Cardiac septum (tissue), 1 donor: Measurements from ENCODE around the gene SUGCT. TPM values are rescaled to one million over a fixed set of nuclear protein-coding genes. Genes with fewer than 3 reads are reported as not detected.

Source experiments
- DNase-seq: peaks from one replicate; pipeline ENCODE4 v3.0.0-alpha.2; 2020; ENCODE audit warnings: low spot score
- intact Hi-C: fragments of 100-400 bp; cut with DNase I; formaldehyde crosslinking; loops from one replicate; pipeline ENCODE4 v1.14.0; 2022
- total RNA-seq: library from RNA; stranded (reverse); fragmentation: NEBNext Ultra II Directional; extraction: Animal tissue kit (Norgen Biotek cat#: 25700); gene quantifications from one replicate; pipeline ENCODE4 v1.2.1, GENCODE V29; 2021
- donor health status: DM: no; HTN: no; CAD: no.

Gene SUGCT
- total RNA-seq, 1 donor from 2014 or later = 3.1 TPM

DNA sequence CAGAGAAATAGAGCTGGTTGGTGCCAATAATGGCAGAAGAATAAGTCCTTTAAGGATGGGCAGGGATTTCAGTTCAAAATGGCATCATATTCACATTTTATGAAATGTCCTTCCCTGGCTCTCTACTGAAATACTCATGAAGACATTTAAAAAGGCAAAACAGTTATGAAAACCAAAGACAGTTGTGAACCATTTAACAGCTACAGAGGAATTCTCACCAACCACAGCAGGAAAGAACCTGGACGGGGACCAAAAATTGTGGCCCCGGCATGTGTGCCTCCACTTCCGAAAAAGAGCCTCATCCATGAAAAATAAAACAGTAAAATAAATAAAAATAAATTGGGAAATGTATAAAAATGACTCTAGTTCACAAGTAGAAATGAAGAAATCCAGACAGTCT, 539.5 kb downstream of the SUGCT start:
- intact Hi-C loops = no loop called here
- DNase-seq = no peak

DNA sequence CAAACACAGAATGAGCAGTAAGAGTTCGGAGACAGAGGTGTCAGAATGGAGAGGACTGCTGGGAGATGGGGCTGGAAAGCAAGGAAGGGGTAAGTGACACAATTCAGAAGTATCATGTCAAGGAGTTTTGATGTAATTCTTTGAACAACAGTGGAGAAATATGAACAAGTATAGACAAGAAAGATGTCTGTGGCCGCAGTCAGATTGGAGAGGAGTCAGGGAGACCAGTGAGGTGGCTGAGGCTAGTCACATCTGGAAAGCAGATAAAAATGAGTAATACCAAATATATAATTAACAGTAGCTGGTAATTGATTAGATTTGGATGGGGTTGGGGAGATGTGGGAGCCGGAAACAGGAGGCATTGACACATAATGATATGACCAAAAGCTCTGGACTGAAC, 540.9 kb downstream of the SUGCT start:
- intact Hi-C loops = no loop called here
- no peak for DNase-seq

DNA sequence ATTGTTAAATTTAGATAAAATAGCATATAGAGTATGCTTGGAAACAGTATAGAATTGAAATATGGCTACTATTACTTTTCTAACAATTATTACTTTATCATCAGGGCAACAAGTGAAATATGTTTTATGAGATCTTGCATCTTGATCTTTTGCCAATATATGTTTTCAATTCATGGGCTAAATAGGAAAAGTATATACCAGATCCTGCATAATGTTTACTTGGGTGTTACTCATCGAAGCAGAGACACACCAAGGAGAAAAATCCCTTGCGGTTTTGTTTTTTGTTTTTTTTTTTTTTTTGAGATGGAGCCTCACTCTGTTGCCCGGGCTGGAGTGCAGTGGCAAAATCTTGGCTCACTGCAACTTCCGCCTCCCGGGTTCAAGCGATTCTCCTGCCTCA, 541.4 kb downstream of the SUGCT start:
- intact Hi-C loops = no loop called here
- DNase-seq = no peak

DNA sequence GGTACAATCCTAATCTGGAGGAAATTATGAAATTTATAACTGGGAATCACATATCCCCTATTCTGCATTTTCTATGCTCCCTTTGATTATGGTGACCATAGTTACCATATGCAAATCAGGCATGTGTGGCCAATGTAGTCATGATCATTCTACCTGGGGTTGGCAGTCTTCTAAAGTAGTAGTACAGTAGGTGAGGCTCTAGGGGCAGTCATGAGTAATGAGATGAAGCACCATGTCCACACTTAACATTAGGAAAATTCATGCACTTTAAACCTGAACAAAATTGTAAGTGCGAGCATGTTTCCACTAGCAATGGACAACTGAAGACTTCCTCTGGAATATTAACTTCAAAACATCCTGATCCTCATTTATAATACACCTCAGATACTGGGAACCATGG, 545.9 kb downstream of the SUGCT start:
- no peak for DNase-seq
- intact Hi-C loops = no loop called here

DNA sequence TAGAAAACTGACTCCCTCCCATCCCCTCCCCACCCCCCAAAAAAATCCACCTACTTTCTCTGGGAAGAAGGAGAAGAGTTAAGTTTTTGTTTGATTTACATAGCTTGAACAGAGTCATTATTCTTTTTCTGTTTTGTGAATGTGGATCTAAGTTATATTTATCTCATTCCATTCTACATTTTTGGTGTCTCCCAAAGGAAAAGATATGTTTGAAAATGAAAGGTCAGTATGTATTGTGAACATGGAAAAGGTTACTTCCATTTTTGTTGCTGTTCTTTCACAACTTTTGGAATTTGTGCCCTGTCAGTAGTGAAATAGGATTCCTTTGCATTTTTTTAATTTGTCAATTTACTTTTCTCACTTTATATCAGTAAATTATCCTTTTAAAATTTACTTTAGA, 547.9 kb downstream of the SUGCT start:
- intact Hi-C loops = no loop called here
- DNase-seq = no peak

DNA sequence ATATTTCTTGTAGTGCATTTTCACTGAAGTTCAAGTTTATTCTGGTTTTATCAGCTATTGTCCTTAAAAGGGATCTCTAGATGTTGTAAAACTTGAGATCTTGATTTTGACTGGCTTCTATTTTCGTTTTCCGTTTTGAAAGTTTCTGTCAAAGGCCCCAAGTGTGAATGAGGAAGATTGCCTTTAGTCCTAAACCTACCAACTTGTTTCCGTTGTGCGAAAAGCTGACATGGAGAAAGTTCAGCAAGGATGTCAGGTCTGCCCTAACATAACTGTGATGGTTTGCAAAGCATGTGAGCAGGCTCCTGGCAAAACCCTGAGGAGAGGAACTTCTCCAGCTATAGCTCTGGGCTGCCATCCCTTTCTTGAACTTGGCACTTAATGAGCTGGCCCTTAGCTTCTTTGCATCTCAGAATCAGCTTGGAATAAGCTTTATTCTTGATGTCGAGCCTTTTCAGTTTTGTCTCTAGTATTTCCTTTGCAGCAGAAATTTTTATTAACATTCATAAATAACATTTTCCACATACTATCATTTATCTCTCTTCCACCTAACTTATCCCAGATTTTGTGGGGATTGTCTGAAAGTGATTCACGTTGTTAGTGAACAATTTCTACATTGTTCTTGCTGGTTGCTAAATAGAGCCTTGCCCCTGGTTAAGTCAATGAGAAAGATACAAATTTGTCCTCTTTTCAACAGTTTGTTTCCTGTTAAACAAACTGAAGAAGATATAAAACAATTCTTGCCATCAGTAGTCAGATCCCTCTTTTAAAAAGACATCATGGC, 559.4 kb downstream of the SUGCT start:
- no peak for DNase-seq
- intact Hi-C loops = no loop called here

DNA sequence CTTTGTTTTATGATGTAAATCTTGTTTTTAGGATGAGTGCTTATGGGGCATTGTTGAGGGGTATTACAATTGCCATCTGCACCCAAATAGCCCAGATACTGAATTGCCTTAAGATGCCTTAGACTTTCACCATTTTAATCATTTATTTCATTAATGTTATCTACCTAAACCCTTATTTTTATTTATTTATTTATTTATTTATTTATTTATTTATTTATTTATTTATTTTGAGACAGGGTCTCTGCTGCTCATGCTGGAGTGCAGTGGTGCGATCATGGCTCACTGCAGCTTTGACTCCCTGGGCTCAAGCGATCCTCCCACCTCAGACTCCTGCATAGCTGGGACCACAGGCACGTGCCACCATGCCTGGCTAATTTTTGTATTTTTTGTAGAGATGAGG, 560.2 kb downstream of the SUGCT start:
- intact Hi-C loops = no loop called here
- no peak for DNase-seq

DNA sequence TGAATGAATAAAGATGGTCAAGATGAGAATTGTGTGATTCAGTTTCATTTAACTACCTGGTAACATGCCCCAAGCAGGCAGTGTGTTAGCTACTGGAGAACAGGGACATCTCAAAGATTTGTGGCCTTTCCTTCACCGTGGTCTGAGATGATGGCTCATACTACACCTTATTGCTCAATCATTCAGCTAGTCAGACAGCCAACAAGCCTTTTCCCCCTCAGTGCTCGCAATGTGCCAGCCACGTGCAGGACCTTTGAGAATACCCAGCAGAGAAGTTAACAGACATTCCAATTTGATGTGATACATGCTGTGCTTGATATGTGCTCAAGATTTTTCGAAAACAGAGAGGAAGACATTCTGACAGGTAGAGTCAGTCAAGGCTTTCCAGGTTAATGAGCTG, 562.8 kb downstream of the SUGCT start:
- intact Hi-C loops = no loop called here
- no peak for DNase-seq

DNA sequence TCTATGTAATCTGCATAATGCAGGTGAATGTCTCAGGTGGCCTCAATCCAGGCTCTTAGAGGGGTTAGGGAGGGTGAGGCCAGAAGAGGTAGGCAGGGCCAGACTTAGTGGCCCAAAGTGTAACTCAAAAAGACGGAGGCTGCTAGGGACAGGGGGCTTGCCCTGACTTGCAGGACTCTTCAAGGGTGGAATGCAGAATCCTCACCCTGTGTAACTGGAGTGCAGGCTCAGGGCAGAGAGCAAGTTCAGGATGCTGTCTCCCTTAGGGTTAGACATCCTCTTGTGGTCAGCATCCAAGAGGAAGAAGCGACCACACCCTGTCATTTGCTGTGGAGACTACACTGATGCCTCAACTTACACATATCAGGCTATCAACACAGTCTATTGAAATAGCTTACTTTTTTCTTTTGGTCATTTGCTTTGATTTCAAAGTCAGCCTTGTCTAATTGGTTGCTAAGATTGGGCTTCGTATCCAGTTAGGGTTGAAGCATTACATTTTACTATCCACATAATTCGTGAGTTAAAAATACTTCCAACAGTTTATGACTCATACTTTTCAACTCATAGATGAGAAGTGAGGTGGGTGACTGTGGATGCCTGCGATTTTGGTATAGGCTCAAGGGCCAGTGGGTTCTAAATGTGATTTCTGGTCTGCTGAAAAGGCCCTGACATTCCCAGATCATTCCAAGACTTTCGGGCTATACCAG, 563.6 kb downstream of the SUGCT start:
- intact Hi-C loops = no loop called here
- DNase-seq = no peak

DNA sequence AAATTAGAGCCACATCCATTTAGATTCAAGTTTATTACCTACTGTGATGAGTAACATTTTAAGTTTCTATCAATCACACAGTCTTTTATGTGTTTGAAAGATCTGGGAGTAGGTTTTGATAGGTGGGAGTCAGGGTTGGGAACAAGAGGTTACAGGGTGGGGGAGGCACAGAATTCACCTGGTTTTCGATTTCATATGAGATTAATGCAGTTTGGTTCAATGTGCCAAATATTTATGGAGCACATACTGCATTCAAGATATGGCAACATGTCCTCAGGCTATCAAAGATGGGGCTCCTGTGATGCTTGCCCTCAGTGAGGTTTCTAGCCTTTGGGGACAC, 564.1 kb downstream of the SUGCT start:
- intact Hi-C loops = no loop called here

DNA sequence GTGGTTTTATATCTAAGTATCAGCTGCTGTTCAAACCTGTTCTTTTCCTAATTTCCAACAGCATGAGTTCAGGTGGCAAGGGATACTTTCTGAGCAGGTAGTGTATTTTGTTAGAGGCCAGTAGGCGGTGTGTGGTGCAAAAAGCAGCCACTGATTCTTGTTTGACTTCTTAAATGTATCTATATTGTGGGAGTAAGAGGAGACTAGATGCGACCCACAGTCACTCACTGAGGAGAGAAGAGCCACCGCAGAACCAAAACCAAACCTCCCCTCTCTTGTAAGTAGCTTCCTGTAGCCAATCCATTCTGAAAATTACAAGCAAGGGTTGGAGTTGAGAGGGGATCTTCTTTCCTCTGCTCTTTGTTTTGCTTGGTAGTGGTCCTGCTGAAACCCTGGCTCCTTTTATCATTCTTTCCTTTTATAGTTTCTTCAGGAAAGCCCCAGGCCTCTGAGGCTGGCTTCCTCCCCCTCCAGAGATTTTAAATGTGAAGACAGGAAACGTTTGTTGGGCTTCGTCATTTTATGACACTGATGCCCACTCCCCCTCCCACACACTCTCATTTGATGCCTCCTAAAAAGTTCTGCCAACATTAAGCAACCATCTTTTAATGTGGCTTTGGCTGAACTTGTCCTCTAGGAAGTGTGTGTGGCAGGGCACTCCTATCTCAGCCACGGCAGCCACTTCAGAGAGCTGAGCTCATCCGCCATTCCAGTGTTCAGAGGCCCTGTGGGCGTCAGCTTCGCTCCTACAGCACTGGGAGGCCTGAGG, 566.0 kb downstream of the SUGCT start:
- intact Hi-C loops = no loop called here
- no peak for DNase-seq

More for the DNA sequence above, 564.1 kb downstream of the SUGCT start:
- no peak for DNase-seq

DNA sequence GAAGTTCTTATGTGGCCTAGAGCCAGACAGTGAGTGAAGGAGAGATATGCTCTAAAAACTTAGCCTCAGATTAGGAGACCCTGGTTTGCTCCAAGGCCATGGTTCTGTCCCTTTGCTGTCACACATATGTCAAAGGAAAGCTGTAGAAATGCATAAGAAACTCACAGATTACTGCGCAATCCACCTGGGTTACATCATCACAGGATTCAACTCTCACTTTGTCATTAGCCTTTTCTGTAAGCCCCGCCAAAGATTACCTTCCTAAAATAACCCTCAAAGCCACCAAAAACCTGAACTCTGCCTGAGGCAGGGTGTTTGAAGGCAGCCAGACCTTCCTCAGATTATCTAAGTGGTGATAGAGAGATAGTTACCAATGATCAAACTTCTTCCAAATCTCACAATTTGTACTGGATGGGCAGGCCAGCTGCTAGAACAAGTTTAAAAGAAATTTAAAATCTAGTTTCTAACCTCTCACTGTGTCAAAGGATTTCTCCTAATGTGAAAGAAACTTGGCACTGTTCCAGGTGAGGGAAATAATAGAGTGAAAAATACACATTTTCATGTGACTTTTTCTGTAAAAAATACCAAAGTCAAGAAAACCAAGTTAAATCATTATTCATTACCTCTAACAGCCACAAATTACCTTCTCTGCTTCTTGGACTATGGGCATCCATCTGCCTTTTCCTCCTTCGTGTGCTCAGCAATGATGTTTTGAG, 567.2 kb downstream of the SUGCT start:
- intact Hi-C loops = no loop called here
- DNase-seq = no peak

DNA sequence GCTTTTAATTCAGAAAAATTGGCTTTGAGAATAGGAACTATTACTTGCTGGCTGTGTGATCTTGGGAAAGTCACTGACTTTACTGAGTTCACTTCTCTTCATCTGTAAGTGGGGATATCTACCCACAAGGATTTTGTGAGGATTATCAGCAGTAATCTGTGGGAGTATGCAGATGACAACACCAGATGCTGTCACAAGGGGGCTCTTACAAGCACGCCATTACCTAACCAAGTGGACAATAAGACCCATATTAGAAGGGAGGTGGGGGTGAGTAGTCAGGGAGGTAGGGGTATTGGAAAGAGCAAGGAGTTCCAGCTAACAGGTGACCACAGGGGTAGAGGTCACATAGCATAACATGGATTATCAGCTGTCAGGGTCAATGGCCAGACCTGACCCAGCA, 569.4 kb downstream of the SUGCT start:
- DNase-seq = no peak
- intact Hi-C loops = no loop called here

DNA sequence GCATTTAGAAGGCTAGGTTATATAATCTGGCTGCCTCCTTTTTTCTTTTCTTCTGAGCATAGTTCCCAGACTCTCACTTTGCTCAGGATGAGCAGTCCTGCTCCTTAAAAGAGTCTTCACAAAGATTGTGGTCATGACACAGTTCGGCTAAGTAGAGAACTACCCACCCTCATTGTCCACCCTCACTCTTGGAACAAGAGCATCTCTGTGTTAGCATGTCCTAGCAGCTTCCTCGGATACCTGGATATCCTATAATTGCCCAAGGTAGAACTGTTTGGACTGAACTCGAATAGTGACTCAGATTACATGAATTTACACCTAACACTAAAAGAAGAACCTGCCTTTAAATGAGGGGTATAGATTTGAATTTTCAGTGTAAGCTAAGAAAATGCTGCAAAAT, 572.0 kb downstream of the SUGCT start:
- no peak for DNase-seq
- intact Hi-C loops = no loop called here

DNA sequence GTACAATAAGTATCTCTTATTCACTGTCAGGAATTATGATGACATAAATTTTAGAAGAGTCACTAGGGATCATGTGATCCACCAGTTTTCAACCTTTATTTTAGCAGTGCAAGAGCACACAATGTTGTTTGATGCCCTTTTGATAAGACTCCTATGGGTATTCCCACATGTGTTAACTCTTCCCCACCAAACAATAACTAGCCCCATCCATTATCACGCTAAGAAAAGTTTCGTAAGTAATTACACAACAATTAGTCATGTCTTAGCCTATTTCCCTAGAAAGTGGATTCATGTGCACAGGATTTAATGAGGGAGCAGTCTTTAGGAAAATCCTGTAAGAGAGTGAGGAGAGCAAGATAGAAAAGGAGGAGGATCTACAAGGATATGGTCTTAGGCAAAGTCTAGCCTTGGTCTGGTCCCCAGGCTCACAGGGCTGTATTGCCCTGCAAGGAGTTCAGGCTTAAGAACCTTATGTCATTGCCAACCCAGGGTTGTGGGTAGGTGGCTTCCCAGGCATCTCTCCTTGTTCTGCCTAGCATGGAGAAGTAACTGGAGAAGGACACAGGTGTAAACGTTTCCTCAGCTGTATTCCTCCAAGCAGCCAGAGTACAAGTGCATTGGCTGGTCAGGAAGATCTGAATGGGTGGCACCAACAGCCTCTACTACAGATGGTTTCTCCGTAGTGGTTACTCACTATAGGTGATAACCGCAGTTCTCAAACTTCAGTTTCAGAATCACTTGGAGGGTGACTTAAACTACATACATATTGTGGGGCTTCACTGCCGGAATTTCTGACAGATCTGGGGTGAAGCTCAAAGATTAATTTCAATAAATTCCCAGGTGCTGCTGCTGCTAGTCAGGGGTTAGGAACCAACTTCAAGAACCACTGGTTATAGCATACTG, 574.5 kb downstream of the SUGCT start:
- DNase-seq = no peak
- intact Hi-C loops = no loop called here

DNA sequence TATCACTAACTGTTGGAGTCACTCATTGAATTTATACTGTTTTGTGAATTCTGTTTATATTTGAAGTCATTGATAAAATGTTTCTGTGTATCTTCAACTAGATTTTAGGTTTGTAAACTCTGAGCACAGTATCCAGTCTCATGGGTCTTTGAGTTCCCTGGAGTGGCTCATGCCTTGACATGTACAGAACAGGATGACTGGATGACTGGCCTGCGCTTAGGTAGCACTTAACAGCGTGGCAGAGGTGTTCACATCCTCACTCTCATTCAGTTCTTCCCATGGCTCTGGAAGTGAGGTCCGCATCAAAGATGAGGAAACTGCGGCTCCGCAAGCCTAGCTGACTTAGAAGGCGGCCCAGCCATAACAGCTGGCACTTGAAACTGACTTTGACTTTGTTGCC, 576.9 kb downstream of the SUGCT start:
- no peak for DNase-seq
- intact Hi-C loops = no loop called here

DNA sequence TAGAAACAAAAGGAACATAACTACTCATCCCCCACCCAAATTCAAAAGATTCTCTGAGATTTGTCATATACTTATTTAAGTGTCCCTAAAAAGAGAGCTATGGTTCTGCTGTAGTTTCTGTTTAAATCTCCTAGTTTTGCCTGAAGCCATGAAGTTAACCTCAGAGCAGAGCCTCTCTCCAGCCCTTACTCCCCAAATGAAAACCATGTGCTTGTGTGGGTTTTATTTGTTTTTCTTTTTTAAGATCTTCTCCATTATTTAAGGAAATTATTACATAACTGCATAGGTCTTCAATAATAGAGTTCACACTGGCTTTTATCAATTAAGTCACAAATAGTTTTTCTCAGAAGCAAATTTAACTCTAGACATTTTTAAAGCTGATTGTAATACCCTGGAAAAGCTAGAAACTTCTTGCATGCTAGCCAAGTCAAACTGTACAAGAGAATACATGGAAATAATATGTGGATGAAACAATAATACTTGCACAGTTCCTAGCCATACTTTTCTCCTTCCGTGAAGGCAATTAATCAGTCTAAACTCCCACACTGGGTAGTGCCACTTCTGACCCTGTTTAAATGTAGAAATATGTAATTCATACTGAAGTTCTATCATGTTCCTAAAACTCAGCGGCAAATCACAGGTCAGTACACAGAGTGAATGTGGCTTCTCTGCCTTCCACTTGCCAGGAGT, 579.7 kb downstream of the SUGCT start:
- no peak for DNase-seq
- intact Hi-C loops = no loop called here

DNA sequence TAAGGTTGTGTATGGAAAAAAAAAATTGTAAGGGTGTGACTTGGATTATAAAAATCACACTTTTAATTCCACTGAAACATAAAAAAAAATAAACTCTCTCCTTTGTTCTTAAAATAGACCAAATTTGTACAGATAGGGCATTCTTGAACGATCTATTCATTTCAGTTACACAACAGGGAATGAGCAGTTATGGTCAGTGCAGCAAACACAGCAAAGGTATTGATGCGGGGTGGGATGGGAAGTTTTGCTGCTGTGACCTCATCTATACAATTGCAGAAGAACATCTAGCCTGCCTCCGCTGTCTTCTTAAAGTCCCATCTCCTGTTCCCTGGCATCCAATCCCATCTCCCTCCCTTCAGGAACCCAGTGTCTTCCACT, 580.2 kb downstream of the SUGCT start:
- DNase-seq = no peak
- intact Hi-C loops = no loop called here

DNA sequence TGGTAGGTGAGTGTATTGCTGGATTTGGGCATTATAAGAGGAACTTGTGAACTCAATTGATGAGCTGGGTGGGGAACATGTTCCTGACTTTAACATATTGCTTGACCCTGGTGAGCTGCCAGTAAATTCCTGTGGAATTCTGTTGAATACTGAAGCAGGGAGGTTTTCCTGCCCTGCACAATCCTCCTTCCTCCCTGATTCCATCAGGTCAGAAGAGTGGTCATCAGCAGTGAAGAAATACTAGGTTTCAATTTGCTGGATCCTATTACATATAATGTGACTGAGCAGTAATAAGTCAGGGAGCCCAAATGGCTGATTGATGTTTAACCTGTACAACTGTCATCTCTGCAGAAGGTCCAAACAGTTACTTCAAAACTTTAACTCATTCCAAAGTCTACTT, 581.2 kb downstream of the SUGCT start:
- no peak for DNase-seq
- intact Hi-C loops = no loop called here
